ENCODE data around the gene NLRP5. TPM values are rescaled to one million over a fixed set of nuclear protein-coding genes. Genes with fewer than 3 reads are reported as not detected.
"Not testable (repeated sequence)": the region's sequence is repeated elsewhere in the genome, so short reads cannot be mapped to it uniquely, and the experiment has no call there.

The NLRP5 gene
- total RNA-seq, 1 experiment from 2014 or later, result not detected

DNA sequence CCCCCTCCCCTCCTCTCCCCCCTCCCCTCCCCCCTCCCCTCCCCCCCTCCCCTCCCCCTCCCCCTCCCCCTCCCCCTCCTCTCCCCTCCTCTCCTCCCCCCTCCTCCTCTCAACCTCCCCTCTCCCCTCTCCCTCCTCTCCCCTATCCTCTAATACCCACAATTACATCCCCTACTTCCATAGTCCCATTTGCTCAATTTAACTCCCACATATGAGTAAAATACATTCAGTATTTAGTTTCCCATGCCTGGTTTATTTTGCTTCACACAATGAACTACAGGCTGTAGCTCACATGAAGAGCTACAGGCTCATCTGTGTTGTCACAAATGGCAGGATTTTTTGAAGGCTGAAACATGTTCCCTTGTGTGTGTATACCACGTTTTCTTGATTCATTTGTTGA is 6.9 kb downstream of the NLRP5 start:
- ChIA-PET CTCF (no interaction called here), POLR2A (no interaction called here)
- no peak for DNase-seq
- Histone ChIP-seq H3K4me1 (no peaks in the 10 kb centered on the region), H3K36me3 (ENCODE audit: control insufficient read depth, insufficient read depth, low read length) (no peaks in the 10 kb centered on the region), H3K9me3 (no peaks in the 10 kb centered on the region), H3K27me3 (replicated peaks; ENCODE audit: control insufficient read depth, insufficient read depth, low read length) (no peaks in the 10 kb centered on the region), H3K4me3 (ENCODE audit: low read depth, low read length) (no peak overlapping the region)
- no peaks in the 10 kb centered on the region for H3K36me3 Mint-ChIP-seq (ENCODE audit: insufficient read depth, unreplicated experiment)
- no peaks in the 10 kb centered on the region for H3K4me1 Mint-ChIP-seq (ENCODE audit: low read depth, unreplicated experiment)
- no peak overlapping the region for H3K4me3 Mint-ChIP-seq (ENCODE audit: unreplicated experiment)
- no TSS peak for BruUV-seq (replicated peaks)
- TF ChIP-seq, protein P1, sequence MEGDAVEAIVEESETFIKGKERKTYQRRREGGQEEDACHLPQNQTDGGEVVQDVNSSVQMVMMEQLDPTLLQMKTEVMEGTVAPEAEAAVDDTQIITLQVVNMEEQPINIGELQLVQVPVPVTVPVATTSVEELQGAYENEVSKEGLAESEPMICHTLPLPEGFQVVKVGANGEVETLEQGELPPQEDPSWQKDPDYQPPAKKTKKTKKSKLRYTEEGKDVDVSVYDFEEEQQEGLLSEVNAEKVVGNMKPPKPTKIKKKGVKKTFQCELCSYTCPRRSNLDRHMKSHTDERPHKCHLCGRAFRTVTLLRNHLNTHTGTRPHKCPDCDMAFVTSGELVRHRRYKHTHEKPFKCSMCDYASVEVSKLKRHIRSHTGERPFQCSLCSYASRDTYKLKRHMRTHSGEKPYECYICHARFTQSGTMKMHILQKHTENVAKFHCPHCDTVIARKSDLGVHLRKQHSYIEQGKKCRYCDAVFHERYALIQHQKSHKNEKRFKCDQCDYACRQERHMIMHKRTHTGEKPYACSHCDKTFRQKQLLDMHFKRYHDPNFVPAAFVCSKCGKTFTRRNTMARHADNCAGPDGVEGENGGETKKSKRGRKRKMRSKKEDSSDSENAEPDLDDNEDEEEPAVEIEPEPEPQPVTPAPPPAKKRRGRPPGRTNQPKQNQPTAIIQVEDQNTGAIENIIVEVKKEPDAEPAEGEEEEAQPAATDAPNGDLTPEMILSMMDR (IDR thresholded peaks at IDR 0.05; ENCODE audit: insufficient read depth in 1 of 2, low read depth in 1 of 2, low read length in 1 of 2, severe bottlenecking in 1 of 2, unreplicated experiment in 1 of 2), result no peak
- peaks cover 3% of the 10 kb centered on the region for H3K27me3 Mint-ChIP-seq (ENCODE audit: insufficient read depth, unreplicated experiment)
- no peaks in the 10 kb centered on the region for H3K9me3 Mint-ChIP-seq (ENCODE audit: unreplicated experiment)
- H3K27ac Mint-ChIP-seq (ENCODE audit: unreplicated experiment), result no peak overlapping the region
- intact Hi-C loops (cut with micrococcal nuclease; ENCODE audit: unreplicated experiment), result no loop called here

DNA sequence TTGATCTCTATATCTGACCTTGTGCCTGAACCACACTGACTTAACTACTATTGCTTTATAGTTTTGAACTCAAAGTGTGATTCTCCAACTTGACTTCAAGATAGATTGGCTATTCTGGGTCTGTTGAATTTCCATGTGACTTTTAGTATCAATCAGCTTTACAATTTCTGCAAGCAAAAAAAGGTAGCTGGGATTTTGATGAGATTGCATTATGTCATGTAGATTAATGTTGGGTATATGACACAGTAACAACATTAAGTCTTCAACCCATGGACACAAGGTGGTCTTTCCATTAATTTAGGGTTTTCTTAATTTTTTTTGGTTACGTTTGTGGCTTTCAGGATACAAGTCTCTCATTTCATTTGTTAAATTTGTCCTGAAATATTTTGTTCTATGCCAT is 28.2 kb downstream of the NLRP5 start:
- H3K9me3 Mint-ChIP-seq (ENCODE audit: unreplicated experiment), result no peaks in the 10 kb centered on the region
- no peaks in the 10 kb centered on the region for H3K4me1 ChIP-seq
- H3K4me3 ChIP-seq (ENCODE audit: low read depth, low read length), result no peak overlapping the region
- H3K27ac Mint-ChIP-seq (ENCODE audit: unreplicated experiment), result no peak overlapping the region
- no peak for DNase-seq
- TF ChIP-seq, protein P1 (IDR thresholded peaks at IDR 0.05; ENCODE audit: insufficient read depth in 1 of 2, low read depth in 1 of 2, low read length in 1 of 2, severe bottlenecking in 1 of 2, unreplicated experiment in 1 of 2), result no peak
- BruUV-seq (replicated peaks), result no TSS peak
- no peak overlapping the region for H3K4me3 Mint-ChIP-seq (ENCODE audit: unreplicated experiment)
- ChIA-PET CTCF (no interaction called here), POLR2A (no interaction called here)
- H3K4me1 Mint-ChIP-seq (ENCODE audit: low read depth, unreplicated experiment), result no peaks in the 10 kb centered on the region
- H3K27me3 Mint-ChIP-seq (ENCODE audit: insufficient read depth, unreplicated experiment), result peaks cover 3% of the 10 kb centered on the region
- no peaks in the 10 kb centered on the region for H3K27me3 ChIP-seq (replicated peaks; ENCODE audit: control insufficient read depth, insufficient read depth, low read length)
- no peaks in the 10 kb centered on the region for H3K9me3 ChIP-seq
- intact Hi-C loops (cut with micrococcal nuclease; ENCODE audit: unreplicated experiment), result no loop called here
- H3K36me3 Mint-ChIP-seq (ENCODE audit: insufficient read depth, unreplicated experiment), result no peaks in the 10 kb centered on the region
- no peaks in the 10 kb centered on the region for H3K36me3 ChIP-seq (ENCODE audit: control insufficient read depth, insufficient read depth, low read length)

DNA sequence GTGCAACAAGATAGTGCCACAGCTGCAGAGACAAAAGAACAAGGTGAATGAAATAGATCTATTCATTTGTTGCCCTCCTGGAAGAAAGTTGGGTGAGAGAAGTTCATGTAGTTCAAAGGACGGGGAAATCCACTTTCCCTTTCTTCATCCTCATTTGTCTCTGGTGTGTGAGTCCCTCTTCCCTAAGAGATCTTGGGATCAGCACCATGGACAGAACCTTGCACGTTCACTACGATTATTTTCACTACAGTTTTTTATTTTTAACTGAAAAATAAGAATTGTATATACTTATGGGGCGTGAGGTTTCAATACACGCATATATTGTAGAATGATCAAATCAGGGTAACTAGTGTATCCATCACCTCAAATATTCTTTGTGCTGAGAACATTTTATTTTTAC is 29.2 kb downstream of the NLRP5 start:
- Histone ChIP-seq H3K4me1 (no peaks in the 10 kb centered on the region), H3K36me3 (ENCODE audit: control insufficient read depth, insufficient read depth, low read length) (no peaks in the 10 kb centered on the region), H3K9me3 (no peaks in the 10 kb centered on the region), H3K27me3 (replicated peaks; ENCODE audit: control insufficient read depth, insufficient read depth, low read length) (no peaks in the 10 kb centered on the region), H3K4me3 (ENCODE audit: low read depth, low read length) (no peak overlapping the region)
- intact Hi-C loops (cut with micrococcal nuclease; ENCODE audit: unreplicated experiment), result no loop called here
- DNase-seq, result peak in 1 of 2 experiments; percentile 38
- CTCF ChIA-PET, result no interaction called here
- peaks cover 3% of the 10 kb centered on the region for H3K27me3 Mint-ChIP-seq (ENCODE audit: insufficient read depth, unreplicated experiment)
- H3K36me3 Mint-ChIP-seq (ENCODE audit: insufficient read depth, unreplicated experiment), result no peaks in the 10 kb centered on the region
- no peak overlapping the region for H3K27ac Mint-ChIP-seq (ENCODE audit: unreplicated experiment)
- H3K9me3 Mint-ChIP-seq (ENCODE audit: unreplicated experiment), result no peaks in the 10 kb centered on the region
- no peak overlapping the region for H3K4me3 Mint-ChIP-seq (ENCODE audit: unreplicated experiment)
- BruUV-seq (replicated peaks), result no TSS peak
- POLR2A ChIA-PET, result no interaction called here
- TF ChIP-seq, protein P1 (IDR thresholded peaks at IDR 0.05; ENCODE audit: insufficient read depth in 1 of 2, low read depth in 1 of 2, low read length in 1 of 2, severe bottlenecking in 1 of 2, unreplicated experiment in 1 of 2), result no peak
- no peaks in the 10 kb centered on the region for H3K4me1 Mint-ChIP-seq (ENCODE audit: low read depth, unreplicated experiment)

DNA sequence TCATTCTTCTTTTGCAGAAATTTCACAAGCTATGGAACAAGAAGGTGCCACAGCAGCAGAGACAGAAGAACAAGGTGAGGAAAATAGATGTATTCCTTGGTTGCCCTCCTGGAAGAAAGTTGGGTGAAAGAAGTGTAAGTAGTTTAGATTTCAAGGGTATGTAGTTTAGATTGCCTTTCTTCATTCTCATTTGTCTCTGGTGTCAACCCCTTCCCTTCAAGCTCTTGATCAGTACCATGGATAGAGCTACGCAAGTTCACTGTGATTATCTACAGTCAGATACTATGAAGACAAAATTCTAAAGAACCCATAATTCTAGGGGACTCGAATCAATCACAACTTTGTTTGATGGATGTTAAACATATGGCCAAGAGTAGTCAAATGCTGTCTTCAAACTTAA is 32.8 kb downstream of the NLRP5 start:
- H3K36me3 Mint-ChIP-seq (ENCODE audit: insufficient read depth, unreplicated experiment); DNase-seq; H3K27me3 Mint-ChIP-seq (ENCODE audit: insufficient read depth, unreplicated experiment); H3K4me3 ChIP-seq (ENCODE audit: low read depth, low read length); H3K4me1 ChIP-seq; H3K27me3 ChIP-seq (replicated peaks; ENCODE audit: control insufficient read depth, insufficient read depth, low read length); intact Hi-C loops (cut with micrococcal nuclease; ENCODE audit: unreplicated experiment); H3K4me3 Mint-ChIP-seq (ENCODE audit: unreplicated experiment); H3K4me1 Mint-ChIP-seq (ENCODE audit: low read depth, unreplicated experiment); H3K27ac Mint-ChIP-seq (ENCODE audit: unreplicated experiment); POLR2A ChIA-PET; H3K9me3 ChIP-seq; H3K9me3 Mint-ChIP-seq (ENCODE audit: unreplicated experiment); CTCF ChIA-PET; H3K36me3 ChIP-seq (ENCODE audit: control insufficient read depth, insufficient read depth, low read length); BruUV-seq (replicated peaks): not testable (repeated sequence)

DNA sequence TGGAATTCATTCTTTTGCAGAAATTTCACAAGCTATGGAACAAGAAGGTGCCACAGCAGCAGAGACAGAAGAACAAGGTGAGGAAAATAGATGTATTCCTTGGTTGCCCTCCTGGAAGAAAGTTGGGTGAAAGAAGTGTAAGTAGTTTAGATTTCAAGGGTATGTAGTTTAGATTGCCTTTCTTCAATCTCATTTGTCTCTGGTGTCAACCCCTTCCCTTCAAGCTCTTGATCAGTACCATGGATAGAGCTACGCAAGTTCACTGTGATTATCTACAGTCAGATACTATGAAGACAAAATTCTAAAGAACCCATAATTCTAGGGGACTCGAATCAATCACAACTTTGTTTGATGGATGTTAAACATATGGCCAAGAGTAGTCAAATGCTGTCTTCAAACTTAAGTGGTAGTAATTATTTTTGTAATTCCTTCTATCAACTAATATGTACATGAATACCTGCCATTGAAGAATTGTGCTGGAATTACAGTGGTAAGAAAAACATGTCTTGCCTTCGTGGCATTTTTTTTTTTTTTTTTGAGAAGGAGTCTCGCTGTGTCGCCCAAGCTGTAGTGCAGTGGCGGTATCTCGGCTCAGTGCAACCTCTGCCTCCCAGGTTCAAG is 33.9 kb downstream of the NLRP5 start:
- intact Hi-C loops (cut with micrococcal nuclease; ENCODE audit: unreplicated experiment); H3K27ac Mint-ChIP-seq (ENCODE audit: unreplicated experiment); H3K4me3 ChIP-seq (ENCODE audit: low read depth, low read length); H3K9me3 ChIP-seq; H3K4me3 Mint-ChIP-seq (ENCODE audit: unreplicated experiment); H3K4me1 ChIP-seq; H3K27me3 Mint-ChIP-seq (ENCODE audit: insufficient read depth, unreplicated experiment); H3K36me3 Mint-ChIP-seq (ENCODE audit: insufficient read depth, unreplicated experiment); DNase-seq; H3K36me3 ChIP-seq (ENCODE audit: control insufficient read depth, insufficient read depth, low read length); H3K4me1 Mint-ChIP-seq (ENCODE audit: low read depth, unreplicated experiment); H3K27me3 ChIP-seq (replicated peaks; ENCODE audit: control insufficient read depth, insufficient read depth, low read length); POLR2A ChIA-PET; BruUV-seq (replicated peaks); CTCF ChIA-PET; H3K9me3 Mint-ChIP-seq (ENCODE audit: unreplicated experiment): not testable (repeated sequence)

Measured in Caco-2 (cell line).